HG02642 (cell line): ENCODE measurements around the gene SYNJ2.

Source experiments
- ATAC-seq: cut with Tn5 transposase; IDR thresholded peaks from one replicate; pipeline ENCODE4 v1.9.1; 2021; ENCODE audit warnings: mild to moderate bottlenecking; ENCODE audit not compliant: unreplicated experiment, poor library complexity

Gene SYNJ2

GRCh38 chr6:158109748-158110147 is 128.1 kb downstream of the SYNJ2 start:
- ATAC-seq, result no peak

- ATAC-seq, result no peak
These were observed 129.3 kb downstream of the SYNJ2 start for GRCh38 chr6:158110986-158111385.

- no peak for ATAC-seq
These were observed 130.3 kb downstream of the SYNJ2 start for GRCh38 chr6:158111987-158112386.

- no peak for ATAC-seq
These were observed 132.1 kb downstream of the SYNJ2 start for GRCh38 chr6:158113802-158114201.

DNA sequence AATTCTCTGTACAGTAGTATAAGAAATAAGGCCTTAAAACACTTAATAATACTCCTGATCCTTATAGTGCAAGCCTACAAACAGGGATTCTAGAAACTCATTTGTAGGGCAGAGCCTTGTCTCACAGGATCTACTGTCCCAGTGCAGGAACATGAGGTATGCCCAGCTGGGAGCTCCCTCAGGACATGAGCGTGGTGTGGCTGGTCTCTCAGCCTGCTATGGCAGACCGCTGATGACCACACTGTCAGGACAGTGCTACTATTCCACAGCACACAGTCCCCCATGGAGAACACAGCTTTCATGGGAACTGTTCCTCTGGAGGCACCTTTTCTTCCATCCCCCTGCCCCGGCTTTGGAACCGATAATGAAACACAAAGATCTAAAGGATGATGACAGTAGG is 133.4 kb downstream of the SYNJ2 start:
- ATAC-seq, result no peak

DNA sequence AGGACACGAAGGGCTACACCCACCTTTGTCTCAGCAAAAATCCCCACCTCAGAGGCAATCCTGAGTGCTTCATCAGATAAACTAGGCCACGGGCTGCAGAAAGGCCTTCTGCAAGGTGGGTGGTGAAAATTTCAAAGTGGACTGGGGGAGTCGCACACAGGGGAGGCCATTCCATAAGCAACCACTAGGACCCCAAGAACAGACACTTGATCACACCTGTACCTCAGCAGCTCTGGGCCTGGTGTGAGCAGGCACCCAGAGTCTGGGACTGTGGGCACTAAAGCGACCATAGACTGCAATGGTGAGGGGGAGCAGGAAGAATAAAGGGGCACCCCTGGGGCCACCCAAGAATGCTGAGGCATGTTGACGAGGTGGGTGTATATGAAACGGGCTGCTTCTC is 133.8 kb downstream of the SYNJ2 start:
- no peak for ATAC-seq

DNA sequence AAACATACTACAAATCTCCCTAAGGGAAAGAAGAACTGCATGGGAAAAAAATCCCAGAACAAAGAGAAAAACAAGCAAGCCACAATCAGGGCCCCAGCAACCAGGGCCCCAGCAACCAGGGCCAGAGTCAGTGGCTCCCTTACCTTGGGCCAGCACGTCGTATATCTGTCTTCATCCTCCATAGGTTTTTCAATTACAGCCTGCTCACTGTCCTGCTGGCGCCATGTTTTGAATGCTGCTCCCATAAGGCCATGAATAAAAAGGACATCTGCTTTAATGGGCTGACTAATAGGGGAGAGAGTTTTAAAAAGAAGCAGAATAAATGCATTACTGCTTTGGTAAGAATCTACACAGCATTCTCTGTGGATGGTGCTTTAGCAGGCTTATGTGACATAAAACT is 137.2 kb downstream of the SYNJ2 start:
- ATAC-seq, result no peak

- no peak for ATAC-seq
These were observed 139.7 kb downstream of the SYNJ2 start for GRCh38 chr6:158121335-158121734.

- ATAC-seq, result no peak
These were observed 140.4 kb downstream of the SYNJ2 start for GRCh38 chr6:158122048-158122447.

GRCh38 chr6:158124288-158124687 is 142.6 kb downstream of the SYNJ2 start:
- ATAC-seq, result no peak

DNA sequence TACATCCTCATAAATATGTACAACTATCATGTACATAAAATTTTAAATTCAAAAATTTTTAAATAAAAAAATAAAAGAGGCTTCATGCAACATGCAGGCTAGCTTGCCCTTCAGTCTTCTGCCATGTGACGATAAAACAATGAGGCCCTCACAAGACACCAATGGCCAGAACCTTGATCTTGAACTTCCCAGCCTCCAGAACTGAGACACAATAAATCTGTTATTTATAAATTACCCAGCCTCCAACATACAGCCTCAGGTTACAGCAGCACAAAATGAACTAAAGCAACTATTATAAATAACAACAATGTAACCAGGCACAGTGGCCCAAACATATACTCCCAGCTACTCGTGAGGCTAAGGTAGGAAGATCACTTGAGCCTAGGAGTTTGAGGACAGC is 143.6 kb downstream of the SYNJ2 start:
- no peak for ATAC-seq

DNA sequence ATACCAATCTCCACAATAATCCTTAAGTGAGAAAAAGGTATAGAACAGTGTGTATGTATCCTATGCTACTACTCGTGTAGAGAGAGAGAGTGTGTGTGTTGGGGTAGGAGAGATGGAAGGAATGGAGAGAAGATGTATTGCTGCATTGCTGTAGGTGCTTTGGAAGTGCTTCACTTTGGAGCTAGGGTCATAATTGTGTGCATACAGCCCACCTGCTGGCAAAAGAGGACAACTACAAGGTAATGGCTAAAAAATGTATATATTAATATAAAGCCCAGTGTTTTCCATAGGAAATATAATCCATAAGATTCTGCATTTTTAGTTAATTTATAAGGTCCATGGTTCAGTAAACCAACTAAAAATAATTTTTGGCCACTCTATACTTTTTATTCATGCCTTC is 150.3 kb downstream of the SYNJ2 start:
- no peak for ATAC-seq

GRCh38 chr6:158142789-158143188 is 161.1 kb downstream of the SYNJ2 start:
- ATAC-seq, result no peak

DNA sequence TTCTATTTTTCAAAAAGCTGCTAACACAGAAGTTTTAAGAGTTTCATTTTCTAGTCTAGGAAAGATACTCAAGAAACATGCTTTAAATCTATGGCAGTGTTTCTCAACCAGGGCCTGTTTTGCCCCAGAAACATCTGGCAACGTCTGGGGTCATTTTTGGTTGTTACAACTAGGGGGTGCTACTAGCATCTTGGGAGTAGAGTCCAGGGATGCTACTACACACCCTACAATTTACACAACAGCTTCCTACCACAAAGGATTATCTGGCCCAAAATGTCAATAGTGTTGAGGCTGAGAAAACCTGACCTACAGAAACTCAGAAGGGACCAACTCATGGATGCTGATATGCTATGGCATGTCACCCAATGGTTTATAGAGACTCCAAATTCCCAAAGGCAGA is 162.0 kb downstream of the SYNJ2 start:
- no peak for ATAC-seq
